ENCODE measurements around the gene SARDH.

SARDH gene

GRCh38 chr9:133703591-133704399 lies 34.4 kb downstream of the SARDH start:
- Histone ChIP-seq H3F3A (ENCODE audit: control insufficient read depth, insufficient read depth) (peaks cover 13% of the 10 kb centered on the region; the same call in 1 of the 2 replicates), H4K20me1 (ENCODE audit: control insufficient read depth, insufficient read depth, low read depth, low read length) (no peaks in the 10 kb centered on the region), H3K27ac (ENCODE audit: low read depth, low read length) (peak overlapping the region; percentile 84), H3K4me1 (ENCODE audit: control insufficient read depth, low read length) (peaks cover 92% of the 10 kb centered on the region), H3K27me3 (ENCODE audit: control insufficient read depth, low read length) (no peaks in the 10 kb centered on the region), H3K79me2 (ENCODE audit: control insufficient read depth, low read length) (peaks cover 3% of the 10 kb centered on the region; the same call in 1 of the 2 replicates), H3K36me3 (ENCODE audit: control insufficient read depth, low read length) (no peaks in the 10 kb centered on the region), H3K9me3 (ENCODE audit: control insufficient read depth, insufficient read depth, low read length) (no peaks in the 10 kb centered on the region), H3K9me2 (replicated peaks; ENCODE audit: control insufficient read depth, low read length) (no peaks in the 10 kb centered on the region), H3K4me3 (ENCODE audit: low read length) (peak overlapping the region; percentile 70), H3K4me2 (ENCODE audit: low read length) (peak overlapping the region; percentile 84)
- TF ChIP-seq CTCF (IDR thresholded peaks at IDR 0.05; ENCODE audit: low read depth, low read length, poor library complexity, severe bottlenecking) (no peak), EZH2phosphoT487 (IDR thresholded peaks at IDR 0.05; ENCODE audit: borderline replicate concordance, low read length) (no peak)

- TF ChIP-seq CTCF (IDR thresholded peaks at IDR 0.05; ENCODE audit: low read depth, low read length, poor library complexity, severe bottlenecking) (no peak), EZH2phosphoT487 (IDR thresholded peaks at IDR 0.05; ENCODE audit: borderline replicate concordance, low read length) (no peak)
- Histone ChIP-seq H3K36me3 (ENCODE audit: control insufficient read depth, low read length) (no peaks in the 10 kb centered on the region), H3K4me2 (ENCODE audit: low read length) (peak overlapping the region; percentile 84), H3K4me3 (ENCODE audit: low read length) (peak overlapping the region; percentile 70), H3K79me2 (ENCODE audit: control insufficient read depth, low read length) (peaks cover 3% of the 10 kb centered on the region; the same call in 1 of the 2 replicates), H3K9me3 (ENCODE audit: control insufficient read depth, insufficient read depth, low read length) (no peaks in the 10 kb centered on the region), H3F3A (ENCODE audit: control insufficient read depth, insufficient read depth) (peaks cover 19% of the 10 kb centered on the region), H3K9me2 (replicated peaks; ENCODE audit: control insufficient read depth, low read length) (no peaks in the 10 kb centered on the region), H3K27me3 (ENCODE audit: control insufficient read depth, low read length) (no peaks in the 10 kb centered on the region), H4K20me1 (ENCODE audit: control insufficient read depth, insufficient read depth, low read depth, low read length) (no peaks in the 10 kb centered on the region), H3K4me1 (ENCODE audit: control insufficient read depth, low read length) (peaks cover 91% of the 10 kb centered on the region), H3K27ac (ENCODE audit: low read depth, low read length) (peak overlapping the region; percentile 84)
Observed at GRCh38 chr9:133702798-133703590, 35.2 kb downstream of the SARDH start.

GRCh38 chr9:133701981-133702797 lies 36.0 kb downstream of the SARDH start:
- peaks cover 3% of the 10 kb centered on the region; the same call in 1 of the 2 replicates for H3K79me2 ChIP-seq (ENCODE audit: control insufficient read depth, low read length)
- H3K9me3 ChIP-seq (ENCODE audit: control insufficient read depth, insufficient read depth, low read length) = no peaks in the 10 kb centered on the region
- H3F3A ChIP-seq (ENCODE audit: control insufficient read depth, insufficient read depth) = peaks cover 24% of the 10 kb centered on the region
- H3K4me1 ChIP-seq (ENCODE audit: control insufficient read depth, low read length) = peaks cover 90% of the 10 kb centered on the region
- no peaks in the 10 kb centered on the region for H3K36me3 ChIP-seq (ENCODE audit: control insufficient read depth, low read length)
- TF ChIP-seq CTCF (IDR thresholded peaks at IDR 0.05; ENCODE audit: low read depth, low read length, poor library complexity, severe bottlenecking) (no peak), EZH2phosphoT487 (IDR thresholded peaks at IDR 0.05; ENCODE audit: borderline replicate concordance, low read length) (no peak)
- no peaks in the 10 kb centered on the region for H3K27me3 ChIP-seq (ENCODE audit: control insufficient read depth, low read length)
- no peaks in the 10 kb centered on the region for H3K9me2 ChIP-seq (replicated peaks; ENCODE audit: control insufficient read depth, low read length)
- H3K27ac ChIP-seq (ENCODE audit: low read depth, low read length) = peak overlapping the region; percentile 84
- peak overlapping the region; percentile 84 for H3K4me2 ChIP-seq (ENCODE audit: low read length)
- no peaks in the 10 kb centered on the region for H4K20me1 ChIP-seq (ENCODE audit: control insufficient read depth, insufficient read depth, low read depth, low read length)
- H3K4me3 ChIP-seq (ENCODE audit: low read length) = peak overlapping the region; percentile 70
